Brain pericyte (primary cell): Measurements from ENCODE around the gene A4GALT.
"Not testable (repeated sequence)": the region's sequence is repeated elsewhere in the genome, so short reads cannot be mapped to it uniquely, and the experiment has no call there.

Experiments
- DNase-seq: peaks from one replicate; pipeline ENCODE4 v3.0.0-alpha.2; 2012; ENCODE audit warnings: low read depth, low spot score

The A4GALT gene

DNA sequence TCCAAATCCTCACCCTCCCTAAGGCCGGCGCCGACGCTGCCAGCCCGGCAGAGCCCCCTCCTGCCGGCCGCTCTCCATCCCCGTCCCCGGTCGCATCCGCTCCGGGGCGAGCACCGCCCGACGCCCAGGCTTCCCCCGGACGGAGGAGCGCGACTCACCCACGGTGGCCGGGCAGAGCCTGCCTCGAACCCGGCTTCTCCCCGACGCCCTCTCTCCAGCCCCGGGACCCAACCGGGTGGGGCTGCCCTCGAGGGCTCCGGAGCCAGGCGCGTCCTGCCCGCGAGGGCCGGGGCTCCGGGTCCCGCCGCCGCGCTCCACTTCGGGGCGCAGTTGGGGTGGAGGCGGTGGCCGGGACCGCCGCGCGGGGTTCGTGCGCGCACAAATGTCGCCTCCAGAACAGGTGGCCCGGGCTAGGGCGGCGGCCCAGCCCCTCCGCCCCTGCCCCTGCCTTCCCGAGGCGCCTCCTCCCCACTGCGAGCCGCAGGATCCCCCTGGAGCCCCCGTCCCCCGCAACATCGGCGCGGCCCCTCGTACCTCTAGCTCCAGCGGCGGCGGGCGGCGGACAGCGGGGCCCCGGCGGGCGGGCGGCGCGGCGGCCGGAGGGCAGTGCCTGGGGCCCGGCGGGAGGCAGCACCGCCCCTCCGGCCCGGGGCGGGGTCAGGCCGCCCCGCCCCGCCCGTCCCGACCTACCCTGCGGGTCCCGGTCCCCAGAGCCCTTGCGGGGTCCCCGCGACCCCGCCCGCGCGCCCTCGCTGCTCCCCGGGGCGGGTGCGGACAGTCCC is at the start of gene A4GALT:
TSS of gene A4GALT (minus strand) at position 608 of the 782 bp plus-strand sequence. CDS start 26,919 bp downstream, outside the sequence.
- DNase-seq: no peak

DNA sequence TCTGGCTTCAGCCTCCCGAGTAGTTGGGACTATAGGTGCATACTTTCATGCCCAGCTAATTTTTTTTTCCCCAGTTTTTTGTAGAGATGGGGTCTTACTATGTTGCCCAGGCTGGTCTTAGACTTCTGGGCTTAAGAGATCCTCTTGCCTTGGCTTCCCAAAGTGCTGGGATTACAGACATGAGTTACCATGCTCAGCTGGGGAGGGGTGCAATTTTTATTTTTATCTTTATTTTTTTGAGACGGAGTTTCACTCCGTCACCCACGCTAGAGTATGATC is 49.7 kb upstream of the A4GALT start:
- no peak for DNase-seq

DNA sequence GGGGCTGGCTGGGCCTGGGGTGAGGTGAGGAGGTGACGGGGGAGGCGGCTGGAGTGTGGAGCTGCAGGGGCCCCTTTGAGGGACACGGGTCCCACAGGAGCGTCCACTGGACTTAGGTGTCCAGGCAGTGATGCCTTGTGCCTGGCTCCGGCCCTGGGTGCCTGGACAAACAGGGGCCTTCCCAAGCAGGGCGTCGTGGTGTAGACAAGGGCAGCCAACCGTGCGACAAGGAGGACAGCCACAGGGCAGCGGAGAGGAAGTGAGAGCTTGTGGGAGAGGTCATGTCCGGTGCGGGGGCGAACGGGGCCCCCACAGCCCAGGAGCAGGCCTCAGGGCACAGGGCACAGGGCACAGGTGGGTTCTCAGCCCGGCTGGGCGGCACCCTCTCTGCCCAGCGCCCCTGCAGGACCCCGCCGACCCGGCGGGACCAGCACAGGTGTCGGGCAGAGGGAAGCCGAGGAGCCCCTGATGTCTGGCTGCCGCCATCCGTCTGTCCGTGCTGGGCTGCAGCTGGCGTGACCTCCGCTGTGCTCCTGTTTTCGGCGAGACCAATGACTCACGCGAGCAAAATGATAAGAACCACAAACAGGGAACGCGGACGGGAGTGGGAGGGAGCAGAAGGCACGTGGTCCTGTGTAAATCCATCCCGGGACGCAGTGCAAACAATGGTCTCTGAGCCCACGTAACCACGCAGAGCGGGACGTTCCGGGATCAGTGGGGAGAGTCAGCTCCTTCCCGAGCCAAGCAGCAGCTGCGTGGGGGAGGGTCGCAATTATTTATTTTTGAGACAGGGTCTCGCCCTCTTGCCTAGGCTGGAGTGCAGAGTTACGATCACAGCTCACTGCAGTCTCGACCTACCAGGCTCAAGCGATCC is 49.1 kb upstream of the A4GALT start:
- DNase-seq: no peak

DNA sequence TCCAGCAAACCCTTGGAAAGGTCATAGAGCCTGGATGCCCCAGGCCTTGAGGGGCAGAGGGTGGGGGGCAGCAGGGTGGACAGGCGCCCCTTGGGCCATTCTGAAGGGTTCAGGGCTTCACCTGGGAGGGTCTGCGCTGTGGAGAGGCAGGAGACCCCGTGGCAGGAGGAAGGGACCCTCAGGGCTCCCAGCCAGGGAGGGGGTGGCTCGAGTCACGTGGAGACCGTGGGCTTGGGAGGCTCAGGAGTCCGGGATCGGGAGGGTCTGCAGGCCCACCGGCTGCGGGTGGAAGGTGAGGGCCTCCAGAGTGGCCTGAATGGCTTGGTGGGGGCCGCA is 48.5 kb upstream of the A4GALT start:
- DNase-seq: no peak

DNA sequence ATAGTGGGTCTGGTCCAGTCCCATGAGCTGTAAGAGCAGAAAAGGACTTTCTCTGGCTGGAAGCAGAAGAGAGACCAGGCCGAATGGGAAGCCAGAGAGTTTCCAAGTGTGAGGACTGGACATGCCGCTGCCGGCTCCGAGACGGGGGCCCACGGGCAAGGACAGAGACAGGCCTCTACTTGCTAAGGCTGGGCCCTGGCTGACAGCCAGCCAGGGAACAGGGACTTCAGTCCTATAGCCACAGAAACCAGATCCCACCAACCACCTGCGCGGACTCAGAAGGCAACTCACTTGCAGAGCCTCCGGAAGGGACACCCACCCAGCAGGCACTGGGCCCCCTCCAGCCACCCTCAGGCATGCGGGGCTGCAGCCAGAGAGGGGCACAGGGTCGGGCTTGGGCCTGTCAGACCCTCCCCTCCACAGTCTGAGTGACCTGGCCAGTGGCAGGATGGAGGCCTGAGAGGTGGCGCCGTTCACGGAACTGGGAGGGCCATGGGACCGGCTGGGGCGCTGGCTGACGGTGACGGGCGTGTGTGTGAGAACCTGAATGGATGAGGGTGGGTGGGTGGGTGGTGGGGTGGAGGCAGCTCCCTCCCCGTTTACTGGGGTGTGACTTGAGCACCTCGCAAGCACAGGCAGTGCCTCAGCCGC is 47.8 kb upstream of the A4GALT start:
- DNase-seq: no peak

DNA sequence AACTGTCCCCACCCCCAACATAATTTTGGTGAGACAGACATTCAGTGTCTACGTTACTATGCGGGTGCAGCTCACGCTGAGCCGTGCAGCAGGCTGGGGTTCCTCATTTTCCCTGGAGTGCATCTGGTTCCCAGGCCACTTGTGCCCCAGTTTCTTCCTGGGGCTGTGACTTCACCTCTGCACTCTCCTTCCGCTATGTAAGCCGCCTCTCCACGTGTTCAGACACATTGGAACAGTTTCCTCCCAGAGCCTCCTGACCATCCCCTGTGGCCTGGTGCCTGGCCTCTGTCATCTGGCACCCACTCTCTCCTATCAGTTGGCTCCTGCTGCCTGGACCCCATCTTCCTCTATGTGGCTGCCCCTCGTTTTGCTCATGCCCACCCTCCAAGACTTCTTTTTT is 46.2 kb upstream of the A4GALT start:
- no peak for DNase-seq

DNA sequence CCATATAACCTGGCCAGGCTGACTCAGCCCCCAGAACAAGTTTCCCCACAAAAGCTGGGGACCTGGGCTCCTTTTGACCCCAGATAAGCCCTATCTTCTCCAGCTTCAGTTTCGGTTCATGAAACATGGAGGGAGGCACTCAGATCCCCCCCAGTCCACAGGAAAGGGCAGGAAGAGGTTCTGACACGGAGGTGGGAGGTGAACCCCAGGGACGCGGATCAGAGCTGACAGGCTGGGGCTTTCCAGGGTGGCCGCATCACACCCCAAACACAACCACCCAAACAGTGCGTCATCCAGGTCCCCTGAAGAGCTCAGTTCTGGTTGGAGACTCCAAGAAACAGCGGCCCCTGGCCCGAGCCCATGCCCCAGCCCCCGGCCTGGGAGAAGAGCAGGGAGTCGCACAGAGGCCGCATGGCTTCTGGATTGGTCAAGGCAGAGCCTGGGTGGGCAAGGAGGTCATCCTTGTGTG is 44.3 kb upstream of the A4GALT start:
- no peak for DNase-seq

DNA sequence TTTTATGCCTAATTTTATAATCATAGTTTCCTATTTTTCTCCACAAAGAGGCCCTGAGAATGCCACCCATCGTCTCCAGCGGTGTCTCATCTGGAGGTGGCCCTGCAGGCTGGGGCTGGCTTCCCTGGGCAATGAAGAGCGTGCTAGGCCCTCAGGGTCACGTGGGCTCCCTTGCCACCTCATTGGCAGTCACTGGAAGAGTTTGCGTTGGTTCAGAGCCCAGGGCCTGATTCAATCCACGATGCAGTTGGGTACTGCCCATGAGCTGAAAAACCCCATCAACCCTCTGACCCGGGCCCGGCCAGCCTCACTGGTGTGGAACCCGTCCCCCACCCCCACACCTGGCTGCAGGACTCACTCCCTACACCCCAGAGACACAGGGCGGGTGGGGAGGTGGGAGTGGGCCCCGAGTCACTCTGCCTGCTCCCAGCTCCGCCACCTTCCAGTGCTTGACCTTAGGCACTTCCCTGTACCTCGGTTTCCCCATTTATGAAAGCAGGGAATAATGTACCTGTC is 43.4 kb upstream of the A4GALT start:
- DNase-seq: no peak

DNA sequence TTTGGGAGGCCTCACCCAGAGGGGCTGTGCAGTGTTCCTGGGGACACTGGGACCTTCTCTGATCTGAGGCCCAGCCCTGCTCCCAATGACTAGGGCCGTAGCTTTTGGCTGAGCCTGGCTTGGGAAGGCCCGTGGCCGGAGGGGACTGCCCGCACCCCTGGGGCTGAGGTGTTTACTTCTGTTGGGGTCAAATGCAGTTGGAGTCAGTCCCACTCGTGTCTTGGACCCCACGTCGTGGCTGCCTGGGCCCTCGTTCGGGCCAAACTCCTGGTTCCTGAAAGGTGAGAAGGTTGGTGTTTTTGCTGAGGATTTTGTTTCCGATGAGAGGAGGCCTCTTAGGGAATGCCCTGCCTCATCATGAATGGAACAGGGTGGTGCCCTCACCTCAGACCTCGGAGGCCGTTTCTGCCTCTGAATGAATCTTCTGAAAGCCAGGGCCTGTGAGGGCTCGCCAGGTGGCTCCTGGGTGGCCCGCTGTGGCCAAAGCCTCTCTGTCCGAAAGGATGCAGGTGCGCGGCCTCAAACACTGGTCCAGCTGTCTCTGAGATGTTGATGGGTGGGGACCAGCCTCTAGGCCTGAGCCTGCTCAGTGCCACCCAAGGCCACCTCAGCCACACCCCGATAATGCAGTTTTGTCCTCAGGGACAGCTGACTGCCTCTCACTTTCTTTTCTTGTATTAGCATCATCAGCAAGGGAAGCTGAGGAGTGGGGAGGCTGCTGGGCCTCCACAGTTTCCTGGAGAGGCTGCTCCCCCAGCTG is 40.3 kb upstream of the A4GALT start:
- no peak for DNase-seq

- no peak for DNase-seq
Observed at GRCh38 chr22:42758931-42759629, 38.4 kb upstream of the A4GALT start.

DNA sequence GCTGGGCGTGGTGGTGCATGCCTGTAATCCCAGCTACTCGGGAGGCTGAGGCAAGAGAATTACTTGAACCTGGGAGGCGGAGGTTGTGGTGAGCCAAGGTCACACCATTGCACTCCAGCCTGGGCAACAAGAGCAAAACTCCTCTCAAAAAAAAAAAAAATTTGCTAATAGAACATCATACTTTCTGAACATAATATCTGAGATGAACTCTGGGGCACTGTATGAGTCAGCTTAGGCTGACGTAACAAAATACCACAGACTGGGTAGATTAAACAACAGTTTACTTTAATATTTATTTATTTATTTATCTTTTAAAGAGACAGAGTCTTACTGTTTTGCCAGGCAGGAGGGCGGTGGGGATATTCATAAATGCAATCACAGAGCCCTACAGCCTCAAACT is 34.9 kb upstream of the A4GALT start:
- DNase-seq: not testable (repeated sequence)

- not testable (repeated sequence) for DNase-seq
Observed at GRCh38 chr22:42755121-42755520, 34.5 kb upstream of the A4GALT start.

DNA sequence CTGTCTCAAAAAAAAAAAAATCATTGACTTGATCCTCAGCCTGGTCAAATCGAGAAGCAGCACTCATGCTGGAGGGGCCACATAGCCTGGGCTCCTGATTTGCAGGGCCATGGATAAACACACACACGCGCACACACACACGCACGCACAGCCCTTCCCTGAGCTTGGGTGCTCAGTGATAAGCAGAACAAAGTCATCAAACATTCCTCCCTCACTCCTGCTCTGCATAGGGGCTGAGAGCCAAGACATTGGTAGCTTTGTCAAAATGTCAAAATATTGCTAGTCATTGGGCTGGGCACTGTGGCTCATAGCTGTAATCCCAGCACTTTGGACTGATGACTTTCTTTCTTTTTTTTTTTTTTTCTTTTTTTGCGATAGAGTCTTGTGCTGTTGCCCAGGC is 34.0 kb upstream of the A4GALT start:
- DNase-seq: no peak

GRCh38 chr22:42752912-42753311 is 32.2 kb upstream of the A4GALT start:
- DNase-seq: no peak

- no peak for DNase-seq
Observed at GRCh38 chr22:42752230-42752746, 31.6 kb upstream of the A4GALT start.

- not testable (repeated sequence) for DNase-seq
Observed at GRCh38 chr22:42750421-42750820, 29.8 kb upstream of the A4GALT start.

GRCh38 chr22:42747701-42748513 is 27.2 kb upstream of the A4GALT start:
- DNase-seq: no peak

DNA sequence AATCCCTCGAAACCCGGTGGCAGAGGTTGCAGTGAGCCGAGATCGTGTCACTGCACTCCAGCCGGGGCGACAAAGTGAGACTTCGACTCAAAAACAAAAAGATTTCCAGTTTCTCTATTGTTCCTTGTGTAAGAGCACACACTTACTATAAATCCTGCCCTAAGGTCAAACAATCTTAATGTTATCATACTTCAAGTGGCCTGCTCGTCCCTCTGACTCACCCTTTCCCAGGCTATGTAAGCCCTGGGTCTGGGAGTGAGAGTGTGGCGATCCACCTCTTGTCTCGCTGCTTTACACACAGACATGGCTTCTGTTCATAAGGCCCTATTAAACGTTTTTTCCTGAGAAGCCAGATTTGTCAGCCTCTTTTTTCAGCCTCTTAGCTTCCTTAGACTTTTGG is 24.4 kb upstream of the A4GALT start:
- no peak for DNase-seq

- peak; percentile 48 for DNase-seq
Observed at GRCh38 chr22:42743501-42743991, 22.9 kb upstream of the A4GALT start.

GRCh38 chr22:42742940-42743339 is 22.3 kb upstream of the A4GALT start:
- no peak for DNase-seq
